Osteocyte (in vitro differentiated cells): Measurements from ENCODE around the gene LCMT1. TPM values are rescaled to one million over a fixed set of nuclear protein-coding genes. Genes with fewer than 3 reads are reported as not detected.

Experiments
- DNase-seq: peaks from one replicate; pipeline ENCODE4 v3.0.0; 2021; ENCODE audit warnings: mixed read lengths; ENCODE audit not compliant: unreplicated experiment; ENCODE audit errors: extremely low spot score
- H3K27ac Mint-ChIP-seq: one replicate; pipeline ENCODE4 v1.8.0; 2021; ENCODE audit warnings: mild to moderate bottlenecking, mixed read lengths; ENCODE audit not compliant: unreplicated experiment
- H3K27me3 Mint-ChIP-seq: one replicate; pipeline ENCODE4 v1.8.0; 2021; ENCODE audit warnings: mixed read lengths; ENCODE audit not compliant: unreplicated experiment
- H3K36me3 Mint-ChIP-seq: one replicate; pipeline ENCODE4 v1.8.0; 2021; ENCODE audit warnings: mixed read lengths; ENCODE audit not compliant: unreplicated experiment
- H3K4me1 Mint-ChIP-seq: one replicate; pipeline ENCODE4 v1.8.0; 2021; ENCODE audit warnings: mixed read lengths; ENCODE audit not compliant: unreplicated experiment
- H3K4me3 Mint-ChIP-seq: one replicate; pipeline ENCODE4 v1.8.0; 2021; ENCODE audit warnings: mild to moderate bottlenecking, moderate library complexity, mixed read lengths; ENCODE audit not compliant: unreplicated experiment
- H3K9me3 Mint-ChIP-seq: one replicate; pipeline ENCODE4 v1.8.0; 2021; ENCODE audit warnings: mixed read lengths; ENCODE audit not compliant: unreplicated experiment
- total RNA-seq: library from RNA; stranded (reverse); gene quantifications from 2 replicates; pipeline ENCODE4 v1.2.1, GENCODE V29; 2021
- TF ChIP-seq, protein P1 (sequence below): fragments of 200-600 bp; sonication (generic); IDR thresholded peaks from 2 replicates; pipeline ENCODE4 v1.5.0; 2021; ENCODE audit warnings: antibody characterized with exemption, mild to moderate bottlenecking, moderate library complexity

LCMT1 gene
- total RNA-seq, 1 donor from 2014 or later, result 52.2 TPM

DNA sequence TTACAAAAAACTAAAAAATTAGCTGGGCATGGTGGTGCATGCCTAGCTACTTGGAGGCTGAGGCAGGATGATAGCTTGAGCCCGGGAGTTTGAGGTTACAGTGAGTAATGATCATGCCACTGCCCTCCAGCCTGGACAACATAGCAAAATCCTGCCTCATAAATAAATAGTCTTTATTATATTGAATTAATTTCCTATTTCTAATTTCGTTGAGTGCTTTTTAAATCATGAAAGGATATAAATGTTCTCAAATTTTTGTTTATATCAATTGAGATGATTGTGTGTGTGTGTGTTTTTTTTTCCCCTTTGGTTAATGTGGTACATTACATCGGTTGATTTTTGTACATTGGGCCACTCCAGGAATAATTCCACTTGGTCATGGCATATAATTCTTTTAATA lies 73.2 kb downstream of the LCMT1 start:
- Mint-ChIP-seq H3K4me3 (no peak overlapping the region), H3K27ac (no peak overlapping the region), H3K27me3 (no peaks in the 10 kb centered on the region), H3K4me1 (no peaks in the 10 kb centered on the region), H3K9me3 (no peaks in the 10 kb centered on the region), H3K36me3 (no peaks in the 10 kb centered on the region)
- TF ChIP-seq, protein P1, sequence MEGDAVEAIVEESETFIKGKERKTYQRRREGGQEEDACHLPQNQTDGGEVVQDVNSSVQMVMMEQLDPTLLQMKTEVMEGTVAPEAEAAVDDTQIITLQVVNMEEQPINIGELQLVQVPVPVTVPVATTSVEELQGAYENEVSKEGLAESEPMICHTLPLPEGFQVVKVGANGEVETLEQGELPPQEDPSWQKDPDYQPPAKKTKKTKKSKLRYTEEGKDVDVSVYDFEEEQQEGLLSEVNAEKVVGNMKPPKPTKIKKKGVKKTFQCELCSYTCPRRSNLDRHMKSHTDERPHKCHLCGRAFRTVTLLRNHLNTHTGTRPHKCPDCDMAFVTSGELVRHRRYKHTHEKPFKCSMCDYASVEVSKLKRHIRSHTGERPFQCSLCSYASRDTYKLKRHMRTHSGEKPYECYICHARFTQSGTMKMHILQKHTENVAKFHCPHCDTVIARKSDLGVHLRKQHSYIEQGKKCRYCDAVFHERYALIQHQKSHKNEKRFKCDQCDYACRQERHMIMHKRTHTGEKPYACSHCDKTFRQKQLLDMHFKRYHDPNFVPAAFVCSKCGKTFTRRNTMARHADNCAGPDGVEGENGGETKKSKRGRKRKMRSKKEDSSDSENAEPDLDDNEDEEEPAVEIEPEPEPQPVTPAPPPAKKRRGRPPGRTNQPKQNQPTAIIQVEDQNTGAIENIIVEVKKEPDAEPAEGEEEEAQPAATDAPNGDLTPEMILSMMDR, result no peak
- no peak for DNase-seq

DNA sequence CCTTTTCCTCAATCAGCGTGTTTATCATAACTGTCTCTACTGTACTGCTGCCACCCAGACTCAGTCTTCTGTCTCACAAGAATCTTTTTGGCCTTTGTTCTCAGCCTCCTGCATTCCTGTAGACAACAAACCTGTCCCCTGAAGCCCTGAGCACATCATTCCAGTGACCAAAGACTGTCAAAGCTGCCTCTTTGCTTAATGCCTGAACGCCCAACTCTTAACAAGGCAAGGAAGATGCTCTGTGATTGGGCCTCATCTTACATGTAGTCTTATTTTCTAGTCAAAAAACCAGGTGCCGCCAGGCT lies 75.9 kb downstream of the LCMT1 start:
- Mint-ChIP-seq H3K9me3 (no peaks in the 10 kb centered on the region), H3K4me3 (no peak overlapping the region), H3K27me3 (no peaks in the 10 kb centered on the region), H3K27ac (no peak overlapping the region), H3K4me1 (no peaks in the 10 kb centered on the region), H3K36me3 (no peaks in the 10 kb centered on the region)
- no peak for DNase-seq
- TF ChIP-seq, protein P1, result no peak

DNA sequence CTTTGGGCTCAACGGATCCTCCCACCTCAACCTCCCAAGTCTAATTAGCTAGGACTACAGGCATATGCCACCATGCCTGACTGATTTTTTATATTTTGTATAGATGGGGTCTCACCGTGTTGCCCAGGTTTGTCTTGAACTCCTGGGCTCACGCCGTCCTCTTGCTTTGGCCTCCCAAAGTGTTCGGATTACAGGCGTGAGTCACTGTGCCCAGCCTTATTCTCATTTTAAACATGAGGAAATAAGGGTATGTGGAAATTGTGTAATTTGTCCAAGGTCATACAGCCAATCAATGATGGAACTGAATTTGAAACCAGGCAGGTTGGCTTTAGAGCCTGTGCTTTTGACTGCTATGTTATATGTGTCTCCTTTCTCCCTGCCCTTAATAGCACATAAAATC lies 77.8 kb downstream of the LCMT1 start:
- Mint-ChIP-seq H3K9me3 (no peaks in the 10 kb centered on the region), H3K4me1 (no peaks in the 10 kb centered on the region), H3K4me3 (no peak overlapping the region), H3K27me3 (no peaks in the 10 kb centered on the region), H3K27ac (no peak overlapping the region), H3K36me3 (no peaks in the 10 kb centered on the region)
- DNase-seq, result no peak
- TF ChIP-seq, protein P1, result no peak

DNA sequence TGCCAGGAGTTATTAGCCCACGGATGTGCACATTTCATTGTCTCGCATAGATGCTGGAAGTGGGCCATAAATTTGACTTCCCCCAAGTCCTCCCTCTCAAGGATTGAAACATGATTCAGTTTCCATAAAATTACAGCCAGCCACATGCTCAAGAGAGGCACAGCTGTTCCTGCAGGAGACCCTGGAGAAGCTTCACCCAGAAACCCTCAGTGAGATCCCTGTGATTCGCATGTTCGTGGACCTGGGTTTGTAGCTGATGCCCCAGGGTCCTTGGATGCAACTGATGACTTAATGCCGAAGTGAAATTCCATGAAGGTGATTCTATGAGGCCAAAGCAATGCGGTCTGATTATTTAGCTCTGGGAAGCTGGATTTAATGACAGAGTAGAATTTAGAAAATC lies 80.6 kb downstream of the LCMT1 start:
- H3K4me1 Mint-ChIP-seq, result no peaks in the 10 kb centered on the region
- no peaks in the 10 kb centered on the region for H3K27me3 Mint-ChIP-seq
- TF ChIP-seq, protein P1, result no peak
- no peak overlapping the region for H3K27ac Mint-ChIP-seq
- no peaks in the 10 kb centered on the region for H3K9me3 Mint-ChIP-seq
- no peak overlapping the region for H3K4me3 Mint-ChIP-seq
- no peak for DNase-seq
- no peaks in the 10 kb centered on the region for H3K36me3 Mint-ChIP-seq

DNA sequence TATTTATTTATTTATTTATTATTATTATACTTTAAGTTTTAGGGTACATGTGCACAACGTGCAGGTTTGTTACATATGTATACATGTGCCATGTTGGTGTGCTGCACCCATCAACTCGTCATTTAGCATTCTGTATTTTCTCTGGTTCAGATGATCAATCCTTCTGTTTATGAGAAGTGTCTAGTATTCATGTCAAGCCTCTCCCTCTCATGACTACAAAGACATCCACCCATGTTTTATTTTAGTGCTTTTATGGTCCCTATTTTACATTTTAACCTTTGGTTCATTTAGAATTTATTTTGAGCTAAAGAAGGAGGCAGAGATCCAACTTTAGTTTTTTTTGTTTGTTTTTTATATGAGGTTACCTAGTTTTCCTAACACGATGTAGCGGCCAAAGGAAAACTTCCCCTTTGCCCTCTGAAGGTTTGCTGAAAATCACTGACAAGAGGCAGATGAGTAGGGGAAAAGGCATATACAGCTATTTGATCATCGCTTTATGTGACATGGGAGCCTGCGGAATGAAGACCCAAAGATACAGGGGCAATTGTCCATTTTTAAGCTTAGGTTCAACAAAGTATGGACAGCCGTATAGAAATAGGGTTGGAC lies 82.8 kb downstream of the LCMT1 start:
- no peaks in the 10 kb centered on the region for H3K4me1 Mint-ChIP-seq
- H3K27ac Mint-ChIP-seq, result no peak overlapping the region
- no peaks in the 10 kb centered on the region for H3K27me3 Mint-ChIP-seq

More for the DNA sequence above, 82.8 kb downstream of the LCMT1 start:
- Mint-ChIP-seq H3K4me3 (no peak overlapping the region), H3K9me3 (no peaks in the 10 kb centered on the region), H3K36me3 (no peaks in the 10 kb centered on the region)
- DNase-seq, result no peak
- TF ChIP-seq, protein P1, result no peak
